ENCODE data around the gene SLC6A19.
A peak's percentile ranks its signal among the peaks of the same experiment; 100 is the strongest.

The SLC6A19 gene

GRCh38 chr5:1180841-1181271 is 20.5 kb upstream of the SLC6A19 start:
- DNase-seq, result no peak

DNA sequence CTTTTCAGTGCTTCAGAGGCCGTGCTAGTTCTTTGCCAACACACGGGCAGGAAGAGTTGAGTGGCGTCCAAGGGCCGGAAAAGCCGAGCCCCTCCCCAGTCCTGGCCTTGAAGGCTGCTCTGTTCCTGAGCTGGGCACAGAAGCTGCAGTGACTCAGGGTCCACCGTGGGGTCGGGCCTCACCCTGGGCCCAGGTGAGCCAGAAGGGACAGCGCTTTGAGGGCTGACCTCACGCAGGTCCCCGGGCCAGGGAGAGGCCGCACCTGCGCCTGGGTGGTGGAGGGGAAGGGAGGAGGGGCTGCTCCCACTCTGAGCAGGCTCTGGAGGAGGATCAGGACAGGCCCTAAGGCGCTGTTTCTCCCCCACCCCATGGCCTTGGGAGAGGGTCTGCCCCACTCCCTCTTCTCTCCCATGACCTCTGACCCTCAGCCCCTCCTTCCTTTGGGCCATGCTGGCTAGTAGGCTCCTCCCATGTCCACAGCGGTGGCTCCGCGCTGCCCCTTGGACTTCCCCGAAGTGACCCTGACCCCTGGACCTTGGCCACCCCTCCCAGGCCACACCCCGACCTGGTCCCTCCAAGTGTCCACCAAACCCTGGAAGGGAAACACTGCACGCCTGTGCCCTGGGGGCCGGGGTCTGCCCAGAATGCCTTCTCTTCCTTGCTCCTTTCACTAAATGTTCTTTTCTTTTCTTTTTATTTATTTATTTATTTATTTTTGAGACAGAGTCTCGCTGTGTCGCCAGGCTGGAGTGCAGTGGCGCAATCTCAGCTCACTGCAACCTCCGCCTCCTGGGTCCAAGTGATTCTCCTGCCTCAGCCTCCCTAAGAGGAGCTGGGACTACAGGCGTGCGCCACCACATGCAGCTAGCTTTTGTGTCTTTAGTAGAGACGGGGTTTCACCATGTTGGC is 19.7 kb upstream of the SLC6A19 start:
- DNase-seq, result no peak

DNA sequence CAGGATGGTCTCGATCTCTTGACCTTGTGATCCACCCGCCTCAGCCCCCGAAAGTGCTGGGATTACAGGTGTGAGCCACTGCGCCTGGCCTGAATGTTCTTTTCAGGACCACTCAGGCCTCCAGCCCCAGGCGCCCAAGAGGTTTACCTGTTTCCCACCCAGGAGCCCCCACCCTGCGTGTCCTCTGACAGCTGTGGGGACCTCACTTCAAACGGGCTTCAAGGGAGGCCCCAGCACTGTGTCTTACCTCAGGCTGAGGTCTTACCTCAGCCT is 19.1 kb upstream of the SLC6A19 start:
- no peak for DNase-seq

DNA sequence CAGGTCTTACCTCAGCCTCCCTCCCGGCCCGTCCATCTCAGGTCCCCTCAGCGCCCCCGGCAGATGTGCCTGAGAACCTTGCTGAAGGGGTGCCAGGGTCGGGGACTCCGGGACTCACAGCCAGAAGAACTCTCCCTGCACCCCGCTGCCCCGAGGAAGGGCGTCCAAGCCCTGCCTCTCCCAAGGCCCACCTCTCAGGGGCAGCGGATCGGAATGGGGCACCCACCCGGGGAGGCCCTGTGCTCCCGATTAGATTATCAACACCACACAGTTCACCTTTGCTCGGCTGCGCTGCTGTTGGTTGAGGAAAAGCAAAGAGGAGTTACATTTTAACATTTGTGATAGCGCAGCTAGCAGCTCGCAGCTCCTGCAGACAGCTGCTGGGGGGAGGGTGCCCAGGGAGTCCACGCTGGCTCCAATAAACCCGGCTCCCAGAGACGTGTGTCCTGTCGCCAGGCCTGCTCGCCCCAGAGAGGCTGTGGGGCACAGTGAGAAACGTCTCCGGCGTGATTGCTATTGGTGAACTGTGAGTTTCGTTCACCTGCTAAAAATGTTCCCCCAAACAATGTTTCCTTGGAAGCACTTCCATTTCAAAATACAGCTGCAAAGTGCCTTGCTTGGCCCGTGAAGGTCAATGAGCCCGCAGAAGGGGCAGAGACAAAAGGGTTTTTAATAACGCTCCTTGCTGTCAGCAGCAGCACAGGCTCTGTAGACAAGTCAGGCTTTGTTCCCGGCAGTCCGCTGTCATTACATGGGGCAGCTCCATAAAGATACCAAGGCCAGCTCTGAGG is 18.6 kb upstream of the SLC6A19 start:
- DNase-seq, result no peak

DNA sequence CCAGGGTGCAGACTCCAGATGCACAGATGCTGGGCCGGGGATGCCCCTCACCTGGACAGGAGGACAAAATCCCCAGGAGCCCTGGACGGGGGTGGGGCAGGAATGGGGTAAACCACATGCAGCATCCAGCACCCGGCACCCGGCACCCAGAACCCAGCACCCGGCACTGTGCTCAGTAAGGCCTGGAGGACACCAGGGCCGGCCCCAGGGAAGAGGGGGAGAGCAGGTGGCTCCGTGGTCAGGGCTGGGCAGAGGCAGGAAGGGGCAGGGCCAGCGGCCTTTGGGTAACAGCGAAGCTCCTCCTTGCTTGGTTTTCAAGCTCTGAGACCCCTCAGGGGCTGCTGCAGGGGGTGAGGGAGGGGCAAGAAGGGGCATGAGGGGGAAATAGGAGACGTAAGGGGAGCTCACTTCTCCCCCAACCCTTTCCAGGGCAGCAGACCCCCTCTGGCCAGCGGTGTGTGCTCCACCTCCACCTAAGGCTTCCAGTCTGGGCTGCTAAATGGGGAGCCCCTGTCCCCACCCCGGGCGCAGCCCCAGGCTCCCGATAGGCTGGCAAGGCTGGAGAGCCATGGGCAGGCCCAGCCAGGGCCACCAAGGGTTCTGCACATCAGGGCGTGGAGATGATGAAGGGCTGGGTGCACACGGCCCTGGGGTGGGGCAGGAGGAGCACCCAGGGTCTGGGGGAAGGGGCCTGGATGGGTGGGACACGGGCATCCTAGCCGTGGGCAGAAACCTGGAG is 17.8 kb upstream of the SLC6A19 start:
- no peak for DNase-seq

DNA sequence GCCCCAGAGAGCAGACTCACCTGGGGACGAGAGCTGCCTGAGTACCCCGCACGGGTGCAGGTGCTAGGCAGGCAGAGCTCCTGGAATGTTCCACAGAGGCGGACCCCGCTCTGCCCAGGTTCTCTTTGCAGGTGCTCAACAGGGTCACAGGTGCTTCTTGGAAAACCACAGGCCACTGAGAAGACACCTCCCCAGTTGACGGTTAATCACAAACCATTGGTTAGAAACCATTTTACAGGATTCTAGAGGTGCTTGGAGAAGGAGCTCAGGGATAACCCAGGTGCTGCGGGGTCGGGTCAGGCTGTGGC is 17.3 kb upstream of the SLC6A19 start:
- no peak for DNase-seq

DNA sequence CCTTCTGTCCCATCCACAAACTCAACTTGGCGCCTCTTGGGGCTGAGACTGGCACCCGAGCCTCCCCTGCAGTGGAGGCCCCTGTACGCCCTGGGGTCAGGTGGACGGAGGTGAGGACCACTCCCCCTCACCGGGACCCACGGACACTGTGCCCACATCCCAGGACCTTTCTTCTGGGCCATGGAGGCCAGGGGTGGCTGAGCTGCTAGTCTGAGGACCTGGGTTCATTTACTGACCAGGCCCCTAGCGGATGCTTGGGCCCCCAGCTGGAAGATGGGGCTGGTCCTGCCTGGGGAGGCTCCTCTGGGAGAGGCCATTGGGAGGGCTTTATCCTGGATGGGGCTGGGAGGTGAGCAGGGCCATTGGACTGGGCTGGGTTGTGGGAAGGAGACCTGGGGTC is 16.9 kb upstream of the SLC6A19 start:
- DNase-seq, result no peak

GRCh38 chr5:1185038-1185627 is 16.3 kb upstream of the SLC6A19 start:
- DNase-seq, result peak in 2 of 4 experiments; percentile 9 to 22

GRCh38 chr5:1185629-1186350 is 15.6 kb upstream of the SLC6A19 start:
- DNase-seq, result no peak

DNA sequence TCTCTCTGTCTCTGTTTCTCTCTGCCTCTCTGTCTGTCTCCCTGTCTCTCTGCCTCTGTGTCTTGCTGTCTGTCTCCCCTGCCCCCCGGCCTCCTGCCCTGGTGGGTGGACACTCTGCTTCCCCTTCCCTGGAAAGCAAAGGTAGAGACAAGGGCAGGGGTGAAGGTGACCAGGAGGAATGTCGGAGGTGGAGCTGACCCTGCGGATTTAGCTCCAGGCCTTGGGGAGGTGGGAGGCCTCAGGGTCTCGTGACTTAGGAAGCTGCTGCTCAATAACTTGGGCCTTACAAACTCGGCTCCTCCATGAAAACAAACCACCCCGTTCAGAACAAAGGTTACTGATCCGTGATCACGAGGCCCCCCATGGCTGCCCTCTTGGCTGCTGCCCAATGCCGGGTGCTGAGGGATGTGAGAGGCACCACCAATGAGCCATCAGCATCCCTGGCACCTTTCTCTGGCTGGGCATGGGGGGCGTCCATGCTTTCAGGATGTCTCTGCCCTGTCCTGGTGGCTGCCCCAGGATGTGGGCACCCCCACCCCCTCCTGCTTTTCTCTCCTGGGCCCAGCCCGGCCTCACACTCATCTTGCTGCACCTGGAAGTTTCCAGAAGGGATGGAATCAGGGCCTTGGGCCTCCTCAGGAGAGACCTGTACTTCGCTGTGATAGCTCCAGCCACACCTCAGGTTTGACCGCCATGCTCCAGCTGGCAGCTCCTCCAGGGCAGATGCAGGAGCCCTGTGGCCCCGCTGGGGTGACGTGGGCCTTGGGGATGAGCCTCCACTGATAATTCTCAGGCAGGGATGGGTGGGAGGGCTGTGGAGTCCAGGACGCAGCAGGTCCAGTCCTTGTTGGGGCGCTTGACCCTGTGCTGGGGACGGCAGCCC is 14.8 kb upstream of the SLC6A19 start:
- no peak for DNase-seq

DNA sequence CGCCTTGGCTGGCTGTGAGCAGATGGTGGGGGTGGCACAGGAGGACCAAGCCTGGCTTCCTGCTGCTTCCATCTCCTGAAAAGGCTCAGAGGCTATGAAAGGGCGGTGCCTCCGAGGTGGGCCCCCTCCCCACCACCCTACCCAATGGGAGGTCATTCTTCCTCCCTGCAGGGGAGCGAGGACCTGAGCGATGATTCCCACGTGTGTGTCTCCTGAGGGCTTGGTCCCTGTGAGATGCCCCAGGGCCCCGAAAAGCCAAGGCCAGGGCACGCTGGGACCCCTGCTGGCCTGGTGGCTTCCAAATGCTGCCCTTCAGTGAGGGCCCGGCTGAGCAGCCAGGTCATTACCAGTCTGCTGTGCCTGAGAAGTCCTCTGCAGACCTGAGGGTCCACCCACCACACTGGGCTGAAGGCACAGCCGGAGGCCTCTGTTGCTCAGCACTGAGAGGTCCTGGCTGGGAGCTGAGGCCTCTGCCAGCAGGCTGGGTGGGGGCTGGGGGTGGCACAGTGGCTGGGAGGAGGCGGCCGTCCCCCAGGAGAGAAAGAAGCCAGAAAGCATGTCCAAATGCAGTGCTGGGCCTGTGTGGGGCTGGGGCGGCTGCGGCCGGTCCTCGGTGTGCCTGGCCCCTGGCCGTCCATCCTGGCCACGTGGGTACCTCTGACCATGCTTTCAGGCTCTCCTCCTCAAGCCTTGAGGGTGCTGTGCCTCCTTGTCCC is 14.0 kb upstream of the SLC6A19 start:
- no peak for DNase-seq

DNA sequence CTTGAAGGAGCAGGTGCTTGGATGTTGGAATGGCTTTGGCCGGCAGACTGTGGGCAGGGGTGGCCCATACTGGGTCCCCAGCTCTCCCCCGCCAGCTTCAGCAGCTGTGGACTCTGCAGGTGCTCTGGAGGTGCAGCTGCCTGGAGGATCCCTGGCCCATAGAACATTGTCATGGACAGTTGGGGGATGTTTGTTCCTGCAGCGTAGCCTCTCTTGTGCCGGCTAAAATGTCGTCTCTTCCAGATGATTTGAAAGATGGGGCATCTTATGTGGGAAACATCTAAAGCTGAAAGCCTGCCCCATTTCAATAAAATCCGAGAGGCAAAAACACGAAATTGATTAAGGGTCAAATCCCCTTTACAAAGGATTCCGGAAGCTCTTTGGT is 13.5 kb upstream of the SLC6A19 start:
- DNase-seq, result no peak

GRCh38 chr5:1188464-1188863 is 12.9 kb upstream of the SLC6A19 start:
- no peak for DNase-seq

GRCh38 chr5:1189269-1189668 is 12.1 kb upstream of the SLC6A19 start:
- DNase-seq, result no peak

DNA sequence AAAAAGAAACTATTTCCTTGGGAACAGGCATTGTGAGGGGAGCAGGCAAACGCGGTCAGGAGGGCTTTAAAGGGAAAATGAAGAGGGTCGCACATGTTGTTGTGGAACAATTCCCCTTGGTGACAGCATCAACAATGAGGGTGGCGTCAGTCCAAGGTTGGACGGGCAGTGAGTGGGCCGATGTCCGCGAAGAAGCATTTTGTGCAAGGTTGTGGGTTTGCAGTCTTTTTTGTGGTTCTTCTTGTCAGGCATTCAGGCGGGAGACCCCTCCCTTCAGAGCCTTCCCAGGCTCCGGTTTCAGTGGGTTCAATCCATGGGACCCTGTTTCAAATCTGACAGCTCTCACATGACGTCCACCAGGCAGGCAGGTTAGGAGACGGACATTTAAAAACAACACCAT is 11.1 kb upstream of the SLC6A19 start:
- no peak for DNase-seq

- DNase-seq, result peak; percentile 52 to 77 (median 66)
Observed at GRCh38 chr5:1190837-1191239, 10.6 kb upstream of the SLC6A19 start.

GRCh38 chr5:1192971-1193590 is 8.3 kb upstream of the SLC6A19 start:
- DNase-seq, result no peak

GRCh38 chr5:1193591-1193985 is 7.8 kb upstream of the SLC6A19 start:
- DNase-seq, result no peak

DNA sequence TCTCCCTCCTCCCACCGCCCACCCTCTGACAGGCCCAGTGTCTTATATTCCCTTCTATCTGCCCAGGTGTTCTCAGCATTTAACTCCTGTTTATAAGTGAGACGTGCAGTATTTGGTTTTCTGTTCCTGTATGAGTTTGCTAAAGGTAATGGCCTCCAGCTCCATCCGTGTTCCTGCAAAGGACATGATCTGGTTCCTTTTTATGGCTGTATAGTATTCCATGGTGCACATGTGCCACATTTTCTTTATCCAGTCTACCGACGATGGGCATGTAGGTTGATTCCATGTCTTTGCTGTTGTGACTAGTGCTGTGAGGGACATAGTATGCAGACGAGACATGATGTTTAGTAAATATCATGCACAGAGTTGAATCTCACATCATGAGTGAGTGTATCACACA is 7.0 kb upstream of the SLC6A19 start:
- no peak for DNase-seq

DNA sequence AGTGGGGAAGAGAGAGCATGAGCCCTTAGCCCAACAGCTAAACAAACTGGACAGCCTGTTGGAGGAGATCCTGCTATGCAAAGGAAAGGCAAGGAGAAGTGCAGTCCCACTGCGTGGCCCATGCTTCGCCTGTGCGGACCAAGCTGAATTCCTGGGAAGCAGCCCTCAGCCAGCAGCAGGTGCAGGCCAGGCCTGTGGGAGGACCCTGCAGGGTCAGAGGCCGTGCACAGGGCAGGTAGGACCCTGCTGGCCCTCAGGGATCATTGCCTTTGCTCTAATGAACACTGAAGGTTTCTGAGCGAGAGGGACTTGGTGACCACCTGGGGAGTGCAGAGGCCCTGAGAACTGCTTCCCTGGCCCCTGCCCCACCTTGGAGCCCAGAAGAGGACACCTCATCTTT is 6.0 kb upstream of the SLC6A19 start:
- no peak for DNase-seq

Data from suppressor macrophage (primary cell).